ENCODE measurements around the gene GGPS1.

GRCh38 chr1:235375919-235376605, 47.7 kb downstream of the GGPS1 start:
- TF ChIP-seq CTCF (IDR thresholded peaks at IDR 0.05), result no peak
- TF ChIP-seq POLR2A (IDR thresholded peaks at IDR 0.05; ENCODE audit: low read depth), result no peak

Data from esophagus muscularis mucosa (tissue), 3 donors.